HG02623 (cell line): ENCODE results near the gene KRTAP5-3.
"Not testable (repeated sequence)": the region's sequence is repeated elsewhere in the genome, so short reads cannot be mapped to it uniquely, and the experiment has no call there.

Source experiments
- ATAC-seq: cut with Tn5 transposase; IDR thresholded peaks from one replicate; pipeline ENCODE4 v1.9.1; 2021; ENCODE audit warnings: moderate library complexity; ENCODE audit not compliant: unreplicated experiment

The KRTAP5-3 gene

DNA sequence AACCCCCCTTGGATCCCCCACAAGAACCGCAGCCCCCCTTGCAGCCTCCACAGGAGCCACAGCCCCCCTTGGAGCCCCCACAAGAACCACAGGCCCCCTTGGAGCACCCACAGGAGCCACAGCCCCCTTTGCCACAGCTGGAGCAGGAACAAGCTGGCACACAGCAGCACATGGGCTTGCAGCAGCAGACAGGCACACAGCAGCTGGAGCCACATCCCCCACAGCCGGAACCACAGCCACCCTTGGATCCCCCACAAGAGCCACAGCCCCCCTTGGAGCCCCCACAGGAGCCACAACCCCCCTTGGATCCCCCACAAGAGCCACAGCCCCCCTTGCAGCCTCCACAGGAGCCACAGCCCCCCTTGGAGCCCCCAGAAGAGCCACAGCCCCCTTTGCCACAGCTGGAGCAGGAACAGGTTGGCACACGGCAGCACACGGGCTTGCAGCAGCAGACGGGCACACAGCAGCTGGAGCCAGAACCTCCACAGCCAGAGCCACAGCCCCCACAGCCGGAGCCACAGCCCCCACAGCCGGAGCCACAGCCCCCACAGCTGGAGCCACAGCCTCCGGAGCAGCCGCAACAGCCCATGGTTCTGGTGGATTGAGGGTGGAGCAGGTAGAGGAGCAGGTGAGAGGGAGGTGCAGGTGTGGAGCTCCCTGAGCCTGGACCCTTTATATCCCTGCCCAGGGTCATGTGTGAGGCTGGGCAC, 23.4 kb downstream of the KRTAP5-3 start, which contains the start of gene KRTAP5-1:
Gene KRTAP5-1, minus strand, starts transcription at position 623 of the 710 bp plus-strand sequence. Its CDS starts 34 bp downstream, at position 589.
- not testable (repeated sequence) for ATAC-seq

DNA sequence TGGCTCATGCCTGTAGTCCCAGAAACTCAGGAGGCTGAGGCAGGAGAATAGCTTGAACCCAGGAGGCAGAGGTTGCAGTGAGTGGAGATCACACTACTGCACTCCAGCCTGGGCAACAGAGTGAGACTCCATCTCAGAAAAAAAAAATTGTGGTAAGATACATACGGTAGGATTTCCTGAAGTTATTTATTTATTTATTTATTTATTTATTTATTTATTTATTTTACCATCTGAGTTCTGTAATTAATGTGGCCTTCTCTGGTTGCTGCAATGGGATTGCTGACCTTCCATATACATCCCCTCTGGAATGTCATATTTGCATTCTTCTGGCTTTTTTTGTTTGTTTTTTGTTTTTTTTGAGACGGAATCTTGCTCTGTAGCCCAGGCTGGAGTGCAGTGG, 25.4 kb downstream of the KRTAP5-3 start:
- ATAC-seq, result not testable (repeated sequence)

DNA sequence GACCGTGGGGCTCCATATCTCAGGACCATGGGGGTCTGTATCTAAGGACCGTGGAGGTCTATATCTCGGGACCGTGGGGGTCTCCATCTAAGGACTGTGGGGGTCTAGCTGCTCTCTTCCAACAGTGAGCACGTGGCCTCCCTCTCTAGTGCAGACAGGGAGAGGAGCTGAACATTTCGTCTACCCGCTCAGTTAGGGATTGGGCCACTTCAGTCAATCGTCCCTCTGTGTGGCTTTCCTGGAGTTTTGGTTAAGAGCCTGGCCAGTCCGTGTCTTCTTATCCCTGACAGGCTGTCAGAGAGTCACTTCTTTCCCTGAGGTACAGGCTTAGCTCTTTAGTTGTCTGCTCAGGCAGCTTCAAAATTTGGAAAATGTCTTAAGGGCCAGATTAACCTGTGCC, 26.3 kb downstream of the KRTAP5-3 start:
- no peak for ATAC-seq

DNA sequence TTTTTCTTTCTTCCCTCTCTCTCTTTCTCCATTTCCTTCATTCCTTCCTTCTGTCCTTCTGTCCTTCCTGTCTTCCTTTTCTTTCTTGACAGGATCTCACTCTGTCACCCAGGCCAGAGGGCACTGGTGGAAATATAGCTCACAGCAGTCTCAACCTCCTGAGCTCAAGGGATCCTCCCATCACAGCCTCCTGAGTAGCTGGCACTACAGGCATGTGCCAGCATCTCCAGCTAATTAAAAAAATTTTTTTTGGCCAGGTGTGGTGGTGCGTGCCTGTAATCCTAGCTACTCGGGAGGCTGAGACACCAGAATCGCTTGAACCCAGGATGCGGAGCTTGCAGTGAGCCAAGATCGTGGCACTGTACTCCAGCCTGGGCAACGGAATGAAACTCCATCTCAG, 31.4 kb downstream of the KRTAP5-3 start:
- no peak for ATAC-seq

DNA sequence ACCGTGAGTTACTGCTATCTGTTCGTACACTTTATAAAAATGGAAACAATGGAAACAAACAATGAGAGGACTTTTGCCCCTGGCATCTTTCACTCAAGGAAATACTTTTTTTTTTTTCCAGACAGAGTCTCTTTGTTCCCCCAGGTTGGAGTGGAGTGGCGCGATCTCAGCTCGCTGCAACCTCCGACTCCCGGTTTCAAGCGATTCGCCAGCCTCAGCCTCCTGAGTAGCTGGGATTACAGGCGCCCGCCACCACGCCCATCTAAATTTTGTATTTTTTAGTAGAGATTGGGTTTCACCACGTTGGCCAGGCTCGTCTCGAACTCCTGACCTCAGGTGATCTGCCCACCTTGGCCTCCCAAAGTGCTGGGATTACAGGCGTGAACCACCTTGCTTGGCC, 32.5 kb downstream of the KRTAP5-3 start:
- ATAC-seq, result not testable (repeated sequence)

DNA sequence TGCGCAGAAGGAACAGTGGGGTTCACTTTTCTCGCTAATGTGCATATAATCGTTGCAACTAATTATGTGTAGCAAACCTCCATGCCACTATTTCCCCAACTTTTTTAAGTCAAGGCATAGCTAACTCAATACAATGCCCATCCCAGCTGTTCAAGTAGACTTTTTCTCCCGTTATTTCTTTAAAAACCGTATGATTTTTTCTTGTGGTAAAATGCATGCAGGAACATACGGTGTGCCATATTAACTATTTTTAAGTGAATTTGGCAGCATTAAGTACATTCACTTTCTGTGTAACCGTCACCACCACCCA, 33.4 kb downstream of the KRTAP5-3 start:
- ATAC-seq, result no peak

GRCh38 chr11:1574238-1574932, 33.9 kb downstream of the KRTAP5-3 start:
- no peak for ATAC-seq

DNA sequence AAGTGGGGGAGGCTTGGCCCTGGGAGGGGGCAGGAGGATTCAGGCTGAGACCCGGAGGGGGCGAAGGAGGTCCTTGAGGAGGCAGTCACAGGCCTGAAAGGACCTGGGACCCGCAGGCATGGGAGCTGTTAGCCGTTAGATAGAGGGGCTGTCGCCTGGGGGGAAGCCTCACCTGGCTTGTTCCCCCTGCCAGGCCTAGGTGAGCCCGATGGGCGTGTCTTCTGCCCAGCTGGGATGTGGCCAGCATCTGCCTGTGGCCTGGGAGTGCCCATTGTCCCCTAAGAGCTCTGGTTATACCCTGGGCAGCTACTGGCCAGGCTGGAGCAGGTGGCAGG, 34.4 kb downstream of the KRTAP5-3 start:
- no peak for ATAC-seq

GRCh38 chr11:1573077-1573902, 35.0 kb downstream of the KRTAP5-3 start:
- no peak for ATAC-seq

- ATAC-seq, result peak; percentile 66
These were observed 35.8 kb downstream of the KRTAP5-3 start, which contains the start of gene DUSP8 for GRCh38 chr11:1572197-1573076. DUSP8 (minus strand) TSS chr11:1572271; CDS start chr11:1565826, 6,445 bp downstream.

GRCh38 chr11:1571760-1572196, 36.5 kb downstream of the KRTAP5-3 start:
- no peak for ATAC-seq

DNA sequence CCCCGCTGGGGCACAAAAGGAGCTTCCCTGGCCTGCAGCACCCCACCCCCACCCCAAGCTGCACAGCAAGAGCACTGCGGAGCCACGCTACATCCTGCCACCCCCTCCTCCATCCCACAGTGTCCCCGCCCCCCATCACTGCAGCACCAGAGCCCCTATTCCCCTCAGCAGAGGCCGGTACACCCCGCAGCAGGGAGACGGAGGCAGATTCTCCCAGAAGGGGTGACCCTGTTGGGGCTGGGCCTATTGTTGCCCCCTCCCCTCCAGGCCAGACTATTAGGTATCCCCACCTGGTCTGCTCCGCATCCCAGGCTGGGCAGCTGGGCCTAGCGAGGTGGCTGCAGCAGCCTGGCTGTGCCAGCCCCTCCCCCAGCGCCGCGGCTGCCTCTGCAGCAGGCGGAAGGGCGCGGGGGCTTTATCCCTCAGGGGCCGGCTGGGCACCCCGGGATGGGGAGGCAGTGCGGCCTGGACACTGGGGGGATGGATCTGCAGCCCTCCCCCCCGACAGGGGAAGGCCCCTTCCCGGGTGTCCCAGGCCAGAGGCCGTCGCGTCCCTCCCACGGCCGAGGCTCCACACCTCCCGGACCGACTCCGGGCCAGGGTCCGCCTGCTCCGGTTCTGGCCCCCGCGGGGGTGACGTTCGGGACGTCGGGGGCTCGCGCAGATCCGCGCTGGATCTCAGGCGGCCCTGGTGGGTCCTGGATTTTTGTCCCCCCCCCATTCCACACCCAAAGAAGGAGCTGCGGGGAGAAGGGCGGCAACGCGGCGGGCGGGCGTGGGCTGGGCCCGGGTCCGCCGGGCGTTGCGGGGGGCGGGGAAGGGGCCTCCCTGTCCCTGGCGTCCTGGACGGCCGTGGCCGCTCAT, 37.1 kb downstream of the KRTAP5-3 start:
- ATAC-seq, result no peak

GRCh38 chr11:1570531-1570895, 37.8 kb downstream of the KRTAP5-3 start:
- ATAC-seq, result no peak

- no peak for ATAC-seq
These were observed 38.2 kb downstream of the KRTAP5-3 start for GRCh38 chr11:1570001-1570453.

- no peak for ATAC-seq
These were observed 38.9 kb downstream of the KRTAP5-3 start for GRCh38 chr11:1569251-1569780.

- no peak for ATAC-seq
These were observed 39.8 kb downstream of the KRTAP5-3 start for GRCh38 chr11:1568441-1568911.

- no peak for ATAC-seq
These were observed 40.6 kb downstream of the KRTAP5-3 start for GRCh38 chr11:1567721-1568100.

DNA sequence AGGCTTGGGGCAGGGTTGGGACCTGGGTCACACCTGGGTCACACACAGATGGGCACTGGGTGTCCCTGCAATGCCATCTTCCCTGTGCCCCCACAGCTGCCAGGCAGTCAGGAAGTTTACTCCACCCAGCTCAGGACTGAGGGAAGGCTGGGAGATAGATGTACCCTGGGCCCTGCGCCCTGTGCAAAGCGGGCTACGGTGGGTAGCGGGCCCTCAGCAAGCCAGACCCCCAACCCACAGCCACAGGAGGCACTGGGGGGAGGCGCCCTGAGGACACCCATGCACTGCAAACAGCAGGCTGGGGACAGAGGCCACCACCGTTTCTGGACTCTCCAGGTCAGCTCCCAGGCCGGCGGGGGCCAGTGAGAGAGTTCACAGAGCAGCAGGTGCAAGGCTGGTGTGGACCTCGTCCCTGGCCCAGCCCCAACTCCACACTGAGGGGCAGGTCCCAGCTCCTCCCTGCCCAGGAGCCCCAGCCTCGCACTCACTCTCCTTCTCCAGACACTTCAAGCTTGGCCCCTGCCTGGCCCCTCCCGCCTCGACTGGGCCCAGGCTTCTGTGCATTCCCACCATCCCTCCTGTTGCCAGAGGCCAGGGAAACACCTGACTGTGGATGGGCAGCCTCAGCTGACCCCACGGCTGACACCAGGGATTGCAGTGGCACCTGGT, 41.1 kb downstream of the KRTAP5-3 start:
- no peak for ATAC-seq
